Purkinje cell (primary cell): ENCODE data around the gene TLR1. TPM values are rescaled to one million over a fixed set of nuclear protein-coding genes. Genes with fewer than 3 reads are reported as not detected.

Source experiments
- polyA plus RNA-seq: library from polyadenylated mRNA; unstranded; fragments of >200 nt; fragmentation: Nextera tagmentation; gene quantifications from 2 replicates; pipeline ENCODE4 v1.2.1, GENCODE V29; 2014

TLR1 gene
- 0.32 and 1.3 TPM in 2 replicates for polyA plus RNA-seq

GRCh38 chr4:38804654-38805295 lies at the start of gene TLR1:
TLR1 (minus strand) TSS chr4:38804791; CDS start chr4:38798831, 5,960 bp downstream.

GRCh38 chr4:38782452-38783108 lies 22.0 kb downstream of the TLR1 start, which contains the start of gene TLR10:
TLR10 (minus strand) TSS chr4:38782990; CDS start chr4:38775590, 7,400 bp downstream.

Other genes with a start within 250 kb of the TLR1 start
- 2.0 and 4.4 TPM in 2 replicates for gene KLF3, start 140.6 kb downstream of the TLR1 start, polyA plus RNA-seq
- gene TLR10, start 21.8 kb downstream of the TLR1 start, polyA plus RNA-seq = 0.11 and 0.27 TPM in 2 replicates
- 0.44 TPM in 1 of 2 replicates, not detected in the other for gene TLR6, start 52.0 kb upstream of the TLR1 start, polyA plus RNA-seq
- 1.2 and 3.0 TPM in 2 replicates for gene FAM114A1, start 63.0 kb upstream of the TLR1 start, polyA plus RNA-seq
- 1.5 TPM in 1 of 2 replicates, not detected in the other for gene TMEM156, start 227.6 kb upstream of the TLR1 start, polyA plus RNA-seq